K562 (cell line): ENCODE results near the gene ZNF493. TPM values are rescaled to one million over a fixed set of nuclear protein-coding genes. Genes with fewer than 3 reads are reported as not detected.
A peak's percentile ranks its signal among the peaks of the same experiment; 100 is the strongest.

Experiments used
- CEBPG ChIP-seq, 3 experiments: fragments of 200-800 bp in 1 of 3; sonication (Bioruptor generic) in 1 of 3; sonication (generic) in 1 of 3; formaldehyde crosslinking in 1 of 3; IDR thresholded peaks in 2 of 3; conservative IDR thresholded peaks in 1 of 3; 2 replicates each; pipeline versions ENCODE4 v1.6.1 to v1.8.0; 2016 to 2022; ENCODE audit warnings: missing compliant biosample characterization in 2 of 3, missing genetic modification characterization in 2 of 3, mild to moderate bottlenecking in 1 of 3, missing genetic modification reagents in 1 of 3
- CREM ChIP-seq: IDR thresholded peaks from 2 replicates; pipeline ENCODE4 v1.6.1; 2014; ENCODE audit warnings: antibody characterized with exemption, low read depth
- CUX1 ChIP-seq: fragments of 200-800 bp; sonication (Bioruptor generic); IDR thresholded peaks from 2 replicates; pipeline ENCODE4 v1.6.1; 2016; ENCODE audit warnings: missing genetic modification characterization, missing compliant biosample characterization
- HDAC1 ChIP-seq, 2 experiments: fragments of 450-650 bp; IDR thresholded peaks; 2 replicates each; pipeline ENCODE4 v1.6.1; 2016 to 2017; ENCODE audit warnings: inconsistent platforms in 1 of 2, mild to moderate bottlenecking in 1 of 2, moderate library complexity in 1 of 2
- HDAC6 ChIP-seq: IDR thresholded peaks from 2 replicates; pipeline ENCODE4 v1.6.1; 2012; ENCODE audit warnings: low read depth, mild to moderate bottlenecking, control low read depth, inconsistent platforms, low read length, moderate library complexity
- KDM4B ChIP-seq, 2 experiments: fragments of 450-650 bp in 1 of 2; sonication (generic) in 1 of 2; IDR thresholded peaks; 2 replicates each; pipeline ENCODE4 v1.6.1; 2016 to 2017; ENCODE audit warnings: borderline replicate concordance in 2 of 2, antibody characterized with exemption in 1 of 2, low read depth in 1 of 2, mild to moderate bottlenecking in 1 of 2
- KHSRP ChIP-seq: fragments of 450-650 bp; IDR thresholded peaks from 2 replicates; pipeline ENCODE4 v1.6.1; 2017
- MYC ChIP-seq, 2 experiments: fragments of 250-450 bp in 1 of 2; sonication (Bioruptor Pico) in 1 of 2; IDR thresholded peaks; 2 replicates each; pipeline versions ENCODE4 v1.5.1 to v1.6.1; 2012 to 2021; ENCODE audit warnings: low read depth in 2 of 2, borderline replicate concordance in 1 of 2, improper control_type of control experiment in 1 of 2, low read length in 1 of 2, mild to moderate bottlenecking in 1 of 2, moderate library complexity in 1 of 2
- RB1 ChIP-seq: fragments of 450-650 bp; IDR thresholded peaks from 2 replicates; pipeline ENCODE4 v1.6.1; 2017; ENCODE audit warnings: low read depth, mild to moderate bottlenecking
- RNF219 ChIP-seq: fragments of 250-450 bp; sonication (Bioruptor Pico); IDR thresholded peaks from 2 replicates; pipeline ENCODE4 v1.5.0; 2022; ENCODE audit warnings: mild to moderate bottlenecking
- TAF1 ChIP-seq: IDR thresholded peaks from 2 replicates; pipeline ENCODE4 v1.6.1; 2011; ENCODE audit warnings: mild to moderate bottlenecking, low read length, moderate library complexity; ENCODE audit not compliant: insufficient read depth, control insufficient read depth, severe bottlenecking; ENCODE audit errors: extremely low read depth
- ZC3H8 ChIP-seq: fragments of 450-650 bp; IDR thresholded peaks from 2 replicates; pipeline ENCODE4 v1.6.1; 2017
- ZKSCAN3 ChIP-seq: fragments of 250-450 bp; sonication (Bioruptor Pico); IDR thresholded peaks from 2 replicates; pipeline ENCODE4 v1.4.0; 2020
- ZNF274 ChIP-seq: IDR thresholded peaks from 2 replicates; pipeline ENCODE4 v1.6.1; 2011; ENCODE audit warnings: low read depth, mild to moderate bottlenecking, low read length, moderate library complexity, borderline replicate concordance
- polyA plus RNA-seq, 8 experiments: library from polyadenylated mRNA; depleted of rRNA in 4 of 8; stranded (reverse) in 5 of 8; unstranded in 3 of 8; fragments of >200 nt; fragmentation: Nextera tagmentation in 2 of 8; fragmentation: Illumina TruSeq in 1 of 8; extraction: Ambion mirVana in 2 of 8; extraction: Trizol in 1 of 8; gene quantifications; 2 replicates each; pipeline versions ENCODE4 v1.2.1 to v1.2.3, GENCODE V29; 2011 to 2014; ENCODE audit warnings: inconsistent platforms in 1 of 8, missing spikeins in 1 of 8
- total RNA-seq, 7 experiments: library from RNA; depleted of rRNA in 6 of 7; stranded (reverse); fragments of >200 nt in 6 of 7; fragmentation: Illumina TruSeq in 2 of 7; extraction: Trizol in 2 of 7; gene quantifications; 2 replicates each; pipeline versions ENCODE4 v1.2.1 to v1.2.3, GENCODE V29; 2011 to 2021; ENCODE audit warnings: low replicate concordance in 1 of 7
- TF ChIP-seq, protein P1 (sequence below): fragments of 450-650 bp; IDR thresholded peaks from 2 replicates; pipeline ENCODE4 v1.6.1; 2018; ENCODE audit not compliant: partially characterized antibody

The ZNF493 gene
- total and polyA plus RNA-seq, 9 of the 15 experiments (the other 6 are each of a cell fraction or from before 2014, with no cell fraction given): 5.0 to 18.6 (median 12.2) TPM

DNA sequence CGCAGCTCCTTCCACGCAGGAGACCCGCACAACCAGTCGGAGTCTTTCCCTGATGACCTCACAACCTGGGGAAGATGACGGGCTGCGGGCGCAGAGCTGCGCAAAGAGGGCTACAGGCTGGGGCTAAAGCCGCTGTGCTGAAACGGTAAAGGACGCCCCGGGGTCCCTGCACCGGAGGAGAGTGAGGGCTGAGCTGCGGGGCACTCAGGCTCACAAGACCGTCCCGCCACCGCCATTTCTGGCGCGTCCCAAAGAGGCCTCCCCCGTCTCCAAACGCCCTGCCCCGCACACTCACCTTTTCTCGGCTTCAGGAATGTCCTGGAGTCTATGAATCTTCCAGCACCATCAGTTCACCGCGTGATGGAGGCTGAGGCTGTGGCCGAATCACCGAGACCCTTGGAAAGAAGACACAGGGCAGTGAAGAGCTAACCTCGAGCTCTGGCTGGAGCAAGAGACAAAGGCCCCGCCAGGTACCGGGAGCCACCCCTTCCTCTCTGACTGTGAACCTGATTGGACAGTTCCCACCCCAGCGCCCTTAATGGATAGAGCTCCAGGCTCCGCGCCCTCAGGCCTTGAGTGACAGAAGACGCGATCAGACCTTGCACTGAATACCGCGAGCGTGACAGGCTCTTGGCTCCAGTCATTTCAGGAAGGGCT lies 66.6 kb downstream of the ZNF493 start (continued):
- TF ChIP-seq CEBPG (CRISPR knock-in tag; IDR thresholded peaks at IDR 0.05) (no peak), CEBPG (tag; conservative IDR thresholded peaks at IDR 0.05 in 1 of 2, IDR thresholded peaks at IDR 0.05 in 1 of 2) (no peak), ZC3H8 (no peak), HDAC6 (no peak), ZNF274 (no peak), HDAC1 (IDR thresholded peaks at IDR 0.05) (0 out of 4 replicates have a peak, but pooled peaks of 1 of the 2 experiments have one; percentile 17), CUX1 (CRISPR knock-in tag) (no peak), KDM4B (IDR thresholded peaks at IDR 0.05; ENCODE audit: borderline replicate concordance in 2 of 2, low read depth in 1 of 2) (no peak), ZKSCAN3 (peak; percentile 75), RB1 (no peak), TAF1 (peak; percentile 50), MYC (IDR thresholded peaks at IDR 0.05; ENCODE audit: low read depth, low read length) (0 out of 2 replicates have a peak, but pooled peaks have one; percentile 28), MYC (CRISPR knock-in tag; IDR thresholded peaks at IDR 0.05; ENCODE audit: borderline replicate concordance, low read depth) (no peak), KHSRP (no peak), RNF219 (CRISPR knock-in tag) (no peak), CREM (peak; percentile 48)
- TF ChIP-seq, protein P1, sequence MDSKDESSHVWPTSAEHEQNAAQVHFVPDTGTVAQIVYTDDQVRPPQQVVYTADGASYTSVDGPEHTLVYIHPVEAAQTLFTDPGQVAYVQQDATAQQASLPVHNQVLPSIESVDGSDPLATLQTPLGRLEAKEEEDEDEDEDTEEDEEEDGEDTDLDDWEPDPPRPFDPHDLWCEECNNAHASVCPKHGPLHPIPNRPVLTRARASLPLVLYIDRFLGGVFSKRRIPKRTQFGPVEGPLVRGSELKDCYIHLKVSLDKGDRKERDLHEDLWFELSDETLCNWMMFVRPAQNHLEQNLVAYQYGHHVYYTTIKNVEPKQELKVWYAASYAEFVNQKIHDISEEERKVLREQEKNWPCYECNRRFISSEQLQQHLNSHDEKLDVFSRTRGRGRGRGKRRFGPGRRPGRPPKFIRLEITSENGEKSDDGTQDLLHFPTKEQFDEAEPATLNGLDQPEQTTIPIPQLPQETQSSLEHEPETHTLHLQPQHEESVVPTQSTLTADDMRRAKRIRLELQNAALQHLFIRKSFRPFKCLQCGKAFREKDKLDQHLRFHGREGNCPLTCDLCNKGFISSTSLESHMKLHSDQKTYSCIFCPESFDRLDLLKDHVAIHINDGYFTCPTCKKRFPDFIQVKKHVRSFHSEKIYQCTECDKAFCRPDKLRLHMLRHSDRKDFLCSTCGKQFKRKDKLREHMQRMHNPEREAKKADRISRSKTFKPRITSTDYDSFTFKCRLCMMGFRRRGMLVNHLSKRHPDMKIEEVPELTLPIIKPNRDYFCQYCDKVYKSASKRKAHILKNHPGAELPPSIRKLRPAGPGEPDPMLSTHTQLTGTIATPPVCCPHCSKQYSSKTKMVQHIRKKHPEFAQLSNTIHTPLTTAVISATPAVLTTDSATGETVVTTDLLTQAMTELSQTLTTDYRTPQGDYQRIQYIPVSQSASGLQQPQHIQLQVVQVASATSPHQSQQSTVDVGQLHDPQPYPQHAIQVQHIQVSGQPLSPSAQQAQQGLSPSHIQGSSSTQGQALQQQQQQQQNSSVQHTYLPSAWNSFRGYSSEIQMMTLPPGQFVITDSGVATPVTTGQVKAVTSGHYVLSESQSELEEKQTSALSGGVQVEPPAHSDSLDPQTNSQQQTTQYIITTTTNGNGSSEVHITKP: no peak
